ENCODE data around the gene MATCAP1. TPM values are rescaled to one million over a fixed set of nuclear protein-coding genes. Genes with fewer than 3 reads are reported as not detected.

The MATCAP1 gene
- total and polyA plus RNA-seq, 2 of the 13 experiments (the other 11 are each of a cell fraction or from before 2014, with no cell fraction given): 11.2 to 24.5 TPM

DNA sequence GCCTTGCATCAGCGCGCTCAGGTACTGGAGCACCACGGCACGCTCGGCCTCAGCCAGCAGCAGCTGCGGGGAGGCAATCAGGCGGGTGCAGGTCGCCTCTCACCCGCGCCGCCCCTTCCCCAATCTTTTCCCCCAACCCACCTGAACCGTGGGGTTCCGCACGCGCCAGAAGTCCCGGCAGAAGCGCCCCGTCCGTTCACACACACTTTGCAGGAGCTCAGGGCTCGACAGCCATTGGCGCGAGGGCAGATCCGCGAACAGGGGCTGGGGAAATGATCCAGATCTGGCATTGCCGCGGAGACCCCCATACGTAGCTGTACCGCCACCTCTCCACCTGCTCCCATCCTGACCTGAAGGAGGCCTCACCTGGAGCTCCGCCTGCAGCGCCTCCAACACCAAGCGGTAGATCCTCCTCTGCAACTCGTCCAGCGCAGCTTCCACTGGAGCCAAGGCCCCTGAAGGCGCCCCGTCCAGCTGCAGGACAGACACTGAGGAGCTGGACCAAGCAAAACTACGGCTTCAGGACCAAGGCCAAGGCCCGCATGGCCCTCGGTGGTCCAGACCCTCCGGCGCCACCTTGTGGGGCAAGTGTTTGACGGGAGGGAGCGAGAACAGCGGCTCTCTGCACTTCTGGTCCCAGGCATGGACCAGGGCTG, 1.4 kb upstream of the MATCAP1 start (continued):
- TF ChIP-seq, protein P1, sequence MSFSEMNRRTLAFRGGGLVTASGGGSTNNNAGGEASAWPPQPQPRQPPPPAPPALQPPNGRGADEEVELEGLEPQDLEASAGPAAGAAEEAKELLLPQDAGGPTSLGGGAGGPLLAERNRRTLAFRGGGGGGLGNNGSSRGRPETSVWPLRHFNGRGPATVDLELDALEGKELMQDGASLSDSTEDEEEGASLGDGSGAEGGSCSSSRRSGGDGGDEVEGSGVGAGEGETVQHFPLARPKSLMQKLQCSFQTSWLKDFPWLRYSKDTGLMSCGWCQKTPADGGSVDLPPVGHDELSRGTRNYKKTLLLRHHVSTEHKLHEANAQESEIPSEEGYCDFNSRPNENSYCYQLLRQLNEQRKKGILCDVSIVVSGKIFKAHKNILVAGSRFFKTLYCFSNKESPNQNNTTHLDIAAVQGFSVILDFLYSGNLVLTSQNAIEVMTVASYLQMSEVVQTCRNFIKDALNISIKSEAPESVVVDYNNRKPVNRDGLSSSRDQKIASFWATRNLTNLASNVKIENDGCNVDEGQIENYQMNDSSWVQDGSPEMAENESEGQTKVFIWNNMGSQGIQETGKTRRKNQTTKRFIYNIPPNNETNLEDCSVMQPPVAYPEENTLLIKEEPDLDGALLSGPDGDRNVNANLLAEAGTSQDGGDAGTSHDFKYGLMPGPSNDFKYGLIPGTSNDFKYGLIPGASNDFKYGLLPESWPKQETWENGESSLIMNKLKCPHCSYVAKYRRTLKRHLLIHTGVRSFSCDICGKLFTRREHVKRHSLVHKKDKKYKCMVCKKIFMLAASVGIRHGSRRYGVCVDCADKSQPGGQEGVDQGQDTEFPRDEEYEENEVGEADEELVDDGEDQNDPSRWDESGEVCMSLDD (CRISPR knock-in tag; IDR thresholded peaks at IDR 0.05; ENCODE audit: borderline replicate concordance): no peak
- TF ChIP-seq FOXJ3 (CRISPR knock-in tag; IDR thresholded peaks at IDR 0.05; ENCODE audit: borderline replicate concordance): no peak
- TF ChIP-seq HDAC6 (IDR thresholded peaks at IDR 0.05; ENCODE audit: low read depth, low read length): no peak
- peak; percentile 98 for TF ChIP-seq KDM5B (CRISPR knock-in tag; IDR thresholded peaks at IDR 0.05; ENCODE audit: borderline replicate concordance)
- TF ChIP-seq ZNF138 (CRISPR knock-in tag; IDR thresholded peaks at IDR 0.05; ENCODE audit: low read depth): peak; percentile 97
- TF ChIP-seq, protein P2, sequence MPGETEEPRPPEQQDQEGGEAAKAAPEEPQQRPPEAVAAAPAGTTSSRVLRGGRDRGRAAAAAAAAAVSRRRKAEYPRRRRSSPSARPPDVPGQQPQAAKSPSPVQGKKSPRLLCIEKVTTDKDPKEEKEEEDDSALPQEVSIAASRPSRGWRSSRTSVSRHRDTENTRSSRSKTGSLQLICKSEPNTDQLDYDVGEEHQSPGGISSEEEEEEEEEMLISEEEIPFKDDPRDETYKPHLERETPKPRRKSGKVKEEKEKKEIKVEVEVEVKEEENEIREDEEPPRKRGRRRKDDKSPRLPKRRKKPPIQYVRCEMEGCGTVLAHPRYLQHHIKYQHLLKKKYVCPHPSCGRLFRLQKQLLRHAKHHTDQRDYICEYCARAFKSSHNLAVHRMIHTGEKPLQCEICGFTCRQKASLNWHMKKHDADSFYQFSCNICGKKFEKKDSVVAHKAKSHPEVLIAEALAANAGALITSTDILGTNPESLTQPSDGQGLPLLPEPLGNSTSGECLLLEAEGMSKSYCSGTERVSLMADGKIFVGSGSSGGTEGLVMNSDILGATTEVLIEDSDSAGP (CRISPR knock-in tag; IDR thresholded peaks at IDR 0.05; ENCODE audit: borderline replicate concordance): peak; percentile 87
- TF ChIP-seq, protein P3, sequence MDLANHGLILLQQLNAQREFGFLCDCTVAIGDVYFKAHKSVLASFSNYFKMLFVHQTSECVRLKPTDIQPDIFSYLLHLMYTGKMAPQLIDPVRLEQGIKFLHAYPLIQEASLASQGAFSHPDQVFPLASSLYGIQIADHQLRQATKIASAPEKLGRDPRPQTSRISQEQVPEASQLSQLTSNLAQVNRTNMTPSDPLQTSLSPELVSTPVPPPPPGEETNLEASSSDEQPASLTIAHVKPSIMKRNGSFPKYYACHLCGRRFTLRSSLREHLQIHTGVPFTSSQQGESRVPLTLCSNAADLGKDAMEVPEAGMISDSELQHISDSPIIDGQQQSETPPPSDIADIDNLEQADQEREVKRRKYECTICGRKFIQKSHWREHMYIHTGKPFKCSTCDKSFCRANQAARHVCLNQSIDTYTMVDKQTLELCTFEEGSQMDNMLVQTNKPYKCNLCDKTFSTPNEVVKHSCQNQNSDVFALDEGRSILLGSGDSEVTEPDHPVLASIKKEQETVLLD (CRISPR knock-in tag; IDR thresholded peaks at IDR 0.05; ENCODE audit: low read depth): 0 out of 2 replicates have a peak, but pooled peaks have one; percentile 82
- TF ChIP-seq, protein P4, sequence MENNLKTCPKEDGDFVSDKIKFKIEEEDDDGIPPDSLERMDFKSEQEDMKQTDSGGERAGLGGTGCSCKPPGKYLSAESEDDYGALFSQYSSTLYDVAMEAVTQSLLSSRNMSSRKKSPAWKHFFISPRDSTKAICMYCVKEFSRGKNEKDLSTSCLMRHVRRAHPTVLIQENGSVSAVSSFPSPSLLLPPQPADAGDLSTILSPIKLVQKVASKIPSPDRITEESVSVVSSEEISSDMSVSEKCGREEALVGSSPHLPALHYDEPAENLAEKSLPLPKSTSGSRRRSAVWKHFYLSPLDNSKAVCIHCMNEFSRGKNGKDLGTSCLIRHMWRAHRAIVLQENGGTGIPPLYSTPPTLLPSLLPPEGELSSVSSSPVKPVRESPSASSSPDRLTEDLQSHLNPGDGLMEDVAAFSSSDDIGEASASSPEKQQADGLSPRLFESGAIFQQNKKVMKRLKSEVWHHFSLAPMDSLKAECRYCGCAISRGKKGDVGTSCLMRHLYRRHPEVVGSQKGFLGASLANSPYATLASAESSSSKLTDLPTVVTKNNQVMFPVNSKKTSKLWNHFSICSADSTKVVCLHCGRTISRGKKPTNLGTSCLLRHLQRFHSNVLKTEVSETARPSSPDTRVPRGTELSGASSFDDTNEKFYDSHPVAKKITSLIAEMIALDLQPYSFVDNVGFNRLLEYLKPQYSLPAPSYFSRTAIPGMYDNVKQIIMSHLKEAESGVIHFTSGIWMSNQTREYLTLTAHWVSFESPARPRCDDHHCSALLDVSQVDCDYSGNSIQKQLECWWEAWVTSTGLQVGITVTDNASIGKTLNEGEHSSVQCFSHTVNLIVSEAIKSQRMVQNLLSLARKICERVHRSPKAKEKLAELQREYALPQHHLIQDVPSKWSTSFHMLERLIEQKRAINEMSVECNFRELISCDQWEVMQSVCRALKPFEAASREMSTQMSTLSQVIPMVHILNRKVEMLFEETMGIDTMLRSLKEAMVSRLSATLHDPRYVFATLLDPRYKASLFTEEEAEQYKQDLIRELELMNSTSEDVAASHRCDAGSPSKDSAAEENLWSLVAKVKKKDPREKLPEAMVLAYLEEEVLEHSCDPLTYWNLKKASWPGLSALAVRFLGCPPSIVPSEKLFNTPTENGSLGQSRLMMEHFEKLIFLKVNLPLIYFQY (CRISPR knock-in tag; IDR thresholded peaks at IDR 0.05; ENCODE audit: borderline replicate concordance): peak; percentile 74
- peak; percentile 86 for TF ChIP-seq ZFX (CRISPR knock-in tag; IDR thresholded peaks at IDR 0.05; ENCODE audit: low read depth)
- peak; percentile 92; the same call in 1 of the 2 replicates for TF ChIP-seq ZNF160 (CRISPR knock-in tag; IDR thresholded peaks at IDR 0.05)
- TF ChIP-seq, protein P5, sequence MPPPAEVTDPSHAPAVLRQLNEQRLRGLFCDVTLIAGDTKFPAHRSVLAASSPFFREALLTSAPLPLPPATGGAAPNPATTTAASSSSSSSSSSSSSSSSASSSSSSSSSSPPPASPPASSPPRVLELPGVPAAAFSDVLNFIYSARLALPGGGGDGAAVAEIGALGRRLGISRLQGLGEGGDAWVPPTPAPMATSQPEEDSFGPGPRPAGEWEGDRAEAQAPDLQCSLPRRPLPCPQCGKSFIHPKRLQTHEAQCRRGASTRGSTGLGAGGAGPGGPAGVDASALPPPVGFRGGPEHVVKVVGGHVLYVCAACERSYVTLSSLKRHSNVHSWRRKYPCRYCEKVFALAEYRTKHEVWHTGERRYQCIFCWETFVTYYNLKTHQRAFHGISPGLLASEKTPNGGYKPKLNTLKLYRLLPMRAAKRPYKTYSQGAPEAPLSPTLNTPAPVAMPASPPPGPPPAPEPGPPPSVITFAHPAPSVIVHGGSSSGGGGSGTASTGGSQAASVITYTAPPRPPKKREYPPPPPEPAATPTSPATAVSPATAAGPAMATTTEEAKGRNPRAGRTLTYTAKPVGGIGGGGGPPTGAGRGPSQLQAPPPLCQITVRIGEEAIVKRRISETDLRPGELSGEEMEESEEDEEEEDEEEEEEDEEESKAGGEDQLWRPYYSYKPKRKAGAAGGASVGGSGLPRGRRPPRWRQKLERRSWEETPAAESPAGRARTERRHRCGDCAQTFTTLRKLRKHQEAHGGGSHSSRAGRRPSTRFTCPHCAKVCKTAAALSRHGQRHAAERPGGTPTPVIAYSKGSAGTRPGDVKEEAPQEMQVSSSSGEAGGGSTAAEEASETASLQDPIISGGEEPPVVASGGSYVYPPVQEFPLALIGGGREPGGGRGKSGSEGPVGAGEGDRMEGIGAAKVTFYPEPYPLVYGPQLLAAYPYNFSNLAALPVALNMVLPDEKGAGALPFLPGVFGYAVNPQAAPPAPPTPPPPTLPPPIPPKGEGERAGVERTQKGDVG (CRISPR knock-in tag; IDR thresholded peaks at IDR 0.05; ENCODE audit: borderline replicate concordance): no peak
- peak; percentile 92; the same call in 1 of the 2 replicates for TF ChIP-seq CBFB (CRISPR knock-in tag; IDR thresholded peaks at IDR 0.05)
- no peak for TF ChIP-seq PCBP1 (IDR thresholded peaks at IDR 0.05; ENCODE audit: borderline replicate concordance, low read depth, low read length)

All from HepG2 (cell line).